Ascending aorta (tissue), 2 donors: ENCODE results near the gene TKTL1. TPM values are rescaled to one million over a fixed set of nuclear protein-coding genes. Genes with fewer than 3 reads are reported as not detected.
A peak's percentile ranks its signal among the peaks of the same experiment; 100 is the strongest.
"Not testable (repeated sequence)": the region's sequence is repeated elsewhere in the genome, so short reads cannot be mapped to it uniquely, and the experiment has no call there.

ENCODE experiments used
- DNase-seq, 2 donors: peaks; one replicate each; pipeline ENCODE4 v3.0.0-alpha.2; 2019; ENCODE audit warnings: low spot score in 2 of 2
- H3K27ac ChIP-seq, 2 donors: fragments of 200-600 bp; sonication (generic); one replicate each; pipeline ENCODE4 v1.5.1; 2016 to 2017; ENCODE audit warnings: mild to moderate bottlenecking in 1 of 2
- H3K27me3 ChIP-seq: fragments of 200-600 bp; sonication (generic); one replicate; pipeline ENCODE4 v1.5.1; 2017
- H3K36me3 ChIP-seq, 2 donors: fragments of 200-600 bp; sonication (generic); one replicate each; pipeline ENCODE4 v1.5.1; 2016
- H3K4me1 ChIP-seq, 2 donors: fragments of 200-600 bp; sonication (generic); one replicate each; pipeline ENCODE4 v1.5.1; 2016 to 2017; ENCODE audit warnings: mild to moderate bottlenecking in 1 of 2
- H3K4me3 ChIP-seq, 2 donors: fragments of 200-600 bp; sonication (generic); one replicate each; pipeline ENCODE4 v1.5.1; 2016 to 2017; ENCODE audit warnings: mild to moderate bottlenecking in 1 of 2
- H3K9me3 ChIP-seq, 2 donors: fragments of 200-600 bp; sonication (generic); one replicate each; pipeline ENCODE4 v1.5.1; 2016
- intact Hi-C: fragments of 100-400 bp; cut with DNase I; formaldehyde crosslinking; loops from one replicate; pipeline ENCODE4 v1.15.1; 2023
- total RNA-seq: library from RNA; depleted of rRNA; stranded (reverse); fragments of >200 nt; gene quantifications from one replicate; pipeline ENCODE4 v1.1.0, GENCODE V29; 2016
- TF ChIP-seq, protein P1 (sequence below), 3 experiments: fragments of 200-600 bp in 2 of 3; fragments of 450-650 bp in 1 of 3; sonication (generic) in 2 of 3; IDR thresholded peaks; one replicate each; pipeline ENCODE4 v1.5.1; 2016 to 2019; ENCODE audit warnings: antibody characterized with exemption in 3 of 3, mild to moderate bottlenecking in 1 of 3, moderate library complexity in 1 of 3

TKTL1 gene
- total RNA-seq, 1 donor from 2014 or later, result not detected

- no peak overlapping the region for H3K27ac ChIP-seq
- TF ChIP-seq, protein P1, sequence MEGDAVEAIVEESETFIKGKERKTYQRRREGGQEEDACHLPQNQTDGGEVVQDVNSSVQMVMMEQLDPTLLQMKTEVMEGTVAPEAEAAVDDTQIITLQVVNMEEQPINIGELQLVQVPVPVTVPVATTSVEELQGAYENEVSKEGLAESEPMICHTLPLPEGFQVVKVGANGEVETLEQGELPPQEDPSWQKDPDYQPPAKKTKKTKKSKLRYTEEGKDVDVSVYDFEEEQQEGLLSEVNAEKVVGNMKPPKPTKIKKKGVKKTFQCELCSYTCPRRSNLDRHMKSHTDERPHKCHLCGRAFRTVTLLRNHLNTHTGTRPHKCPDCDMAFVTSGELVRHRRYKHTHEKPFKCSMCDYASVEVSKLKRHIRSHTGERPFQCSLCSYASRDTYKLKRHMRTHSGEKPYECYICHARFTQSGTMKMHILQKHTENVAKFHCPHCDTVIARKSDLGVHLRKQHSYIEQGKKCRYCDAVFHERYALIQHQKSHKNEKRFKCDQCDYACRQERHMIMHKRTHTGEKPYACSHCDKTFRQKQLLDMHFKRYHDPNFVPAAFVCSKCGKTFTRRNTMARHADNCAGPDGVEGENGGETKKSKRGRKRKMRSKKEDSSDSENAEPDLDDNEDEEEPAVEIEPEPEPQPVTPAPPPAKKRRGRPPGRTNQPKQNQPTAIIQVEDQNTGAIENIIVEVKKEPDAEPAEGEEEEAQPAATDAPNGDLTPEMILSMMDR (IDR thresholded peaks at IDR 0.05), result no peak
- intact Hi-C loops, result no loop called here
- no peaks in the 10 kb centered on the region for H3K36me3 ChIP-seq
- no peaks in the 10 kb centered on the region for H3K4me1 ChIP-seq
- no peak for DNase-seq
- H3K27me3 ChIP-seq, result no peaks in the 10 kb centered on the region
- H3K9me3 ChIP-seq, result no peaks in the 10 kb centered on the region
- H3K4me3 ChIP-seq, result no peak overlapping the region
Measured at GRCh38 chrX:154333837-154334271, 38.3 kb downstream of the TKTL1 start.

DNA sequence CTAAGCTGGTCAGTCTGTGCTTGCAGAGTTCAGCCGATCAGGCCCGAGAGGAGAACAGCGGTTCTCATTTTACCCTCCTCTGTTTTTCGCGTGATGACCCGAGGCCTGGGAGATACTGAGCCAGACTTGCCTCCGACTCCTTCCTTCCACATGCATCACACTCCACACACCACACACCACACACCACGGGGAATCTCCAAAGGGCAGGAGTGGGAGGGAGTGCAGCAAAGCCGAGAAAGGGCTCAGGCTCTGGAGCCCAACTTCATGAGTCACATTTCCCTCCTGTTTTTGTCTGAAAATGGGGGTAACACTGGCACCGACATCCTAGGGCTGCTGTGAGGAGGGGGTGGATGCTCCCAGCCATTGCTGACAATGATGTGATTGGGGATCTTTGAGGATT, 38.9 kb downstream of the TKTL1 start:
- Histone ChIP-seq H3K27me3 (no peaks in the 10 kb centered on the region), H3K4me3 (no peak overlapping the region), H3K9me3 (no peaks in the 10 kb centered on the region), H3K4me1 (no peaks in the 10 kb centered on the region), H3K36me3 (no peaks in the 10 kb centered on the region), H3K27ac (no peak overlapping the region)
- no peak for DNase-seq
- intact Hi-C loops, result no loop called here
- TF ChIP-seq, protein P1 (IDR thresholded peaks at IDR 0.05), result no peak

- H3K4me3 ChIP-seq, DNase-seq, H3K27me3 ChIP-seq, intact Hi-C loops, H3K9me3 ChIP-seq, H3K4me1 ChIP-seq, H3K36me3 ChIP-seq: not testable (repeated sequence)
- peak overlapping the region in 1 of 2 donors; percentile 59 for H3K27ac ChIP-seq
Measured at GRCh38 chrX:154341399-154342298, 46.1 kb downstream of the TKTL1 start.

- H3K27ac ChIP-seq, H3K4me3 ChIP-seq, intact Hi-C loops, H3K27me3 ChIP-seq, H3K36me3 ChIP-seq, H3K4me1 ChIP-seq, H3K9me3 ChIP-seq, DNase-seq: not testable (repeated sequence)
Measured at GRCh38 chrX:154343063-154343462, 47.5 kb downstream of the TKTL1 start.

- not testable (repeated sequence) for H3K27me3 ChIP-seq
Measured at GRCh38 chrX:154343620-154344019, 48.0 kb downstream of the TKTL1 start.

GRCh38 chrX:154348114-154348531, 52.5 kb downstream of the TKTL1 start:
- peaks cover 44 to 50% of the 10 kb centered on the region in 2 donors for H3K36me3 ChIP-seq
- no peaks in the 10 kb centered on the region for H3K4me1 ChIP-seq
- H3K4me3 ChIP-seq, result no peak overlapping the region
- no peaks in the 10 kb centered on the region for H3K27me3 ChIP-seq
- DNase-seq, result no peak
- intact Hi-C loops, result no loop called here
- TF ChIP-seq, protein P1 (IDR thresholded peaks at IDR 0.05), result no peak
- H3K27ac ChIP-seq, result peak overlapping the region in 1 of 2 donors; percentile 13
- H3K9me3 ChIP-seq, result no peaks in the 10 kb centered on the region

More at GRCh38 chrX:154343620-154344019, 48.0 kb downstream of the TKTL1 start:
- H3K4me3 ChIP-seq, H3K9me3 ChIP-seq, DNase-seq, H3K27ac ChIP-seq, intact Hi-C loops, H3K4me1 ChIP-seq, H3K36me3 ChIP-seq: not testable (repeated sequence)

- intact Hi-C loops, result no loop called here
- no peak for DNase-seq
- Histone ChIP-seq H3K36me3 (peaks cover 51 to 57% of the 10 kb centered on the region in 2 donors), H3K9me3 (no peaks in the 10 kb centered on the region), H3K27ac (peak overlapping the region in 1 of 2 donors; percentile 13), H3K4me3 (no peak overlapping the region), H3K4me1 (no peaks in the 10 kb centered on the region), H3K27me3 (no peaks in the 10 kb centered on the region)
- TF ChIP-seq, protein P1 (IDR thresholded peaks at IDR 0.05), result no peak
Measured at GRCh38 chrX:154348646-154349358, 53.2 kb downstream of the TKTL1 start.
